ENCODE data around the gene KEAP1. TPM values are rescaled to one million over a fixed set of nuclear protein-coding genes. Genes with fewer than 3 reads are reported as not detected.

KEAP1 gene
- total and polyA plus RNA-seq, 2 of the 13 experiments (the other 11 are each of a cell fraction or from before 2014, with no cell fraction given) = 56.7 to 72.9 TPM

- Histone ChIP-seq H3K27me3 (ENCODE audit: control insufficient read depth in 1 of 2, insufficient read depth in 2 of 2, low read length in 2 of 2) (no peaks in the 10 kb centered on the region), H3K4me3 (replicated peaks in 1 of 3; ENCODE audit: insufficient read depth in 1 of 3, low read depth in 2 of 3, low read length in 3 of 3) (no peak overlapping the region), H3K4me1 (ENCODE audit: insufficient read depth, low read length) (no peaks in the 10 kb centered on the region), H3K9me3 (ENCODE audit: low read length) (no peaks in the 10 kb centered on the region), H3K36me3 (replicated peaks in 1 of 2; ENCODE audit: control insufficient read depth in 1 of 2, insufficient read depth in 2 of 2, low read length in 2 of 2) (no peaks in the 10 kb centered on the region), H3K9ac (ENCODE audit: insufficient read depth, low read depth, low read length) (no peak overlapping the region), H3K79me2 (ENCODE audit: insufficient read depth, low read length) (no peaks in the 10 kb centered on the region), H2AFZ (ENCODE audit: low read length) (no peak overlapping the region), H3K4me2 (ENCODE audit: low read depth, low read length) (no peak overlapping the region), H4K20me1 (ENCODE audit: insufficient read depth, low read length) (no peaks in the 10 kb centered on the region), H3K27ac (ENCODE audit: extremely low read length, insufficient read depth, low read length) (no peak overlapping the region)
- DNase-seq (ENCODE audit: low spot score) = no peak
- in situ Hi-C loops (cut with HindIII; ENCODE audit: extremely low pct_ligation_motif_present, low pct_unique_long_range_greater_than_20kb) = no loop called here
- intact Hi-C loops (cut with micrococcal nuclease; ENCODE audit: unreplicated experiment) = no loop called here
- FAIRE-seq = no peak
- ChIA-PET CTCF (ENCODE audit: low intra/inter-chr PET ratio, low total read pairs) (no interaction called here), POLR2A (interaction anchor here (1.1 kb wide), 1 partner anchor 50 kb away, joined by 3 read pairs; no protein-coding TSS in a partner anchor)
- BruUV-seq (replicated peaks) = no TSS peak
- 87% methylated on average over 4 of the region's 5 CpGs for WGBS (ENCODE audit: low lambda C conversion rate)
- ATAC-seq = no peak
- TF ChIP-seq HOXA3 (CRISPR knock-in tag; IDR thresholded peaks at IDR 0.05) (no peak), RFXAP (CRISPR knock-in tag; IDR thresholded peaks at IDR 0.05; ENCODE audit: borderline replicate concordance) (peak; percentile 84; the same call in 1 of the 2 replicates), THAP7 (CRISPR knock-in tag; IDR thresholded peaks at IDR 0.05) (no peak), PATZ1 (CRISPR knock-in tag; IDR thresholded peaks at IDR 0.05) (no peak), ZKSCAN8 (CRISPR knock-in tag; IDR thresholded peaks at IDR 0.05; ENCODE audit: borderline replicate concordance) (no peak), ZNF724P (CRISPR knock-in tag; IDR thresholded peaks at IDR 0.05; ENCODE audit: borderline replicate concordance) (no peak), ZNF430 (CRISPR knock-in tag; IDR thresholded peaks at IDR 0.05) (no peak), SP2 (CRISPR knock-in tag; IDR thresholded peaks at IDR 0.05) (no peak), TCF12 (IDR thresholded peaks at IDR 0.05) (no peak), TCF12 (CRISPR knock-in tag; IDR thresholded peaks at IDR 0.05) (no peak), GPBP1L1 (CRISPR knock-in tag; IDR thresholded peaks at IDR 0.05) (no peak), KDM5B (CRISPR knock-in tag; IDR thresholded peaks at IDR 0.05; ENCODE audit: borderline replicate concordance) (no peak), ZNF816 (CRISPR knock-in tag; IDR thresholded peaks at IDR 0.05; ENCODE audit: borderline replicate concordance) (no peak), PHF5A (CRISPR knock-in tag; IDR thresholded peaks at IDR 0.05; ENCODE audit: low read depth, unreplicated experiment) (no peak), HNRNPUL1 (IDR thresholded peaks at IDR 0.05; ENCODE audit: low read depth, low read length) (no peak), RFX5 (IDR thresholded peaks at IDR 0.05; ENCODE audit: low read depth, low read length) (peak; percentile 94), U2AF2 (IDR thresholded peaks at IDR 0.05; ENCODE audit: low read depth, low read length) (no peak), ZNF784 (CRISPR knock-in tag; IDR thresholded peaks at IDR 0.05; ENCODE audit: borderline replicate concordance) (no peak), NFYC (CRISPR knock-in tag; IDR thresholded peaks at IDR 0.05) (0 out of 2 replicates have a peak, but pooled peaks have one; percentile 24), ZBTB21 (CRISPR knock-in tag; IDR thresholded peaks at IDR 0.05) (no peak), PRMT3 (CRISPR knock-in tag; IDR thresholded peaks at IDR 0.05; ENCODE audit: borderline replicate concordance, low read depth) (no peak), ZNF441 (CRISPR knock-in tag; IDR thresholded peaks at IDR 0.05; ENCODE audit: borderline replicate concordance) (no peak), HNRNPH1 (optimal IDR thresholded peaks at IDR 0.05; ENCODE audit: low read depth, low read length) (no peak)
Observed at GRCh38 chr19:10454267-10454666, 48.9 kb downstream of the KEAP1 start.

All from HepG2 (cell line).